MV-4-11 (cell line): ENCODE results near the gene EXO5.
"Not testable (repeated sequence)": the region's sequence is repeated elsewhere in the genome, so short reads cannot be mapped to it uniquely, and the experiment has no call there.

ENCODE experiments used
- DNase-seq: peaks from one replicate; lab custom pipeline; 2025; lab: John Stamatoyannopoulos, UW

EXO5 gene

GRCh38 chr1:40553017-40553416, 44.5 kb downstream of the EXO5 start:
- DNase-seq = no peak

- not testable (repeated sequence) for DNase-seq
Measured at GRCh38 chr1:40554807-40555206, 46.2 kb downstream of the EXO5 start.

GRCh38 chr1:40556121-40556520, 47.6 kb downstream of the EXO5 start:
- no peak for DNase-seq

GRCh38 chr1:40558241-40558640, 49.7 kb downstream of the EXO5 start:
- DNase-seq = not testable (repeated sequence)

- no peak for DNase-seq
Measured at GRCh38 chr1:40562185-40562584, 53.6 kb downstream of the EXO5 start.

GRCh38 chr1:40563266-40563665, 54.7 kb downstream of the EXO5 start:
- no peak for DNase-seq

- DNase-seq = no peak
Measured at GRCh38 chr1:40564506-40564905, 55.9 kb downstream of the EXO5 start.

GRCh38 chr1:40564913-40565312, 56.3 kb downstream of the EXO5 start:
- peak; percentile 41 for DNase-seq
